SH-SY5Y (cell line): ENCODE data around the gene MAGEA2.

Experiments used
- GATA2 ChIP-seq: IDR thresholded peaks from 2 replicates; pipeline ENCODE4 v1.6.1; 2011; ENCODE audit warnings: mild to moderate bottlenecking, low read depth, low read length
- GATA3 ChIP-seq: IDR thresholded peaks from 2 replicates; pipeline ENCODE4 v1.6.1; 2011; ENCODE audit warnings: low read depth, mild to moderate bottlenecking, low read length, moderate library complexity

- TF ChIP-seq GATA2, result no peak
- no peak for TF ChIP-seq GATA3
These were observed 28.2 kb downstream of the MAGEA2 start for GRCh38 chrX:152725409-152725808.
